ENCODE measurements around the gene FGF7.

- TF ChIP-seq CTCF (IDR thresholded peaks at IDR 0.05) (no peak), POLR2A (IDR thresholded peaks at IDR 0.05) (no peak)
Measured at GRCh38 chr15:49462232-49462844, 39.3 kb downstream of the FGF7 start.
